Measurements from ENCODE around the gene MXD3. TPM values are rescaled to one million over a fixed set of nuclear protein-coding genes. Genes with fewer than 3 reads are reported as not detected.

MXD3 gene
- total RNA-seq, 1 experiment from 2014 or later: 37.6 TPM

DNA sequence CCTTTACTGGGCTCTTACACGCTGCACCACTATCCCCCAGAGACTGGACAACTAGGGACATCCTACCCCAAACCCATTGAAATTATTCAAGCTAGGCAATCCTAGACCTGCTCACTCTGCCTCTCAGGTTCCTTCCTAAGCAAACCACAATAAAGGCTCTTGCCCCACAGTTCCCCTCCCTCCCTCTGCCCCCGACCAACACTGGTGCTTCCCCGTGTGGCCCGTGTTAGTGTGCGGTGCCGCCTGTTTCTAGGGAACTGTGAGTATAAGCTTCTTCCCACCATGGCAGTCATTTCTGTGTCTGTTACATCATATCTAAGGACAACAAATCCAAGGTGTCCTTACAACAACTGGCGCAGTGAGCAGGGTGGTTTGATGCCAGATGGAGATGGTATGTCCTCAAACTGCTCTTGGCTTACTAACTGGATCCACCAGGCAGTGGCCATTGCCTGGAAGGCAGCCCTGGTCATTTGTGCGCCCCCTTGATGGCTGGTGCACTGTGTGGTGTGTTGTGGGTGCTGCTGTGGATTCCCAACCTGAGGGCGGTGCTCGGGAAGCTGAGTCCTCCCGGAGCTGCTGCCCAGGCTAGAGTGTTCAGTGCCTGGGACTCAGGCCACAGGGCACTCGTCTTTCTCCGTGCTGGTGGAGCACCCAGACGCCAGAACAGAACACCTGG, 8.4 kb upstream of the MXD3 start:
- DNase-seq: no peak
- no peaks in the 10 kb centered on the region for H3K27me3 ChIP-seq
- H3K27ac ChIP-seq: no peak overlapping the region
- no peak overlapping the region for H3K4me3 ChIP-seq
- no peaks in the 10 kb centered on the region for H3K4me1 ChIP-seq
- H3K36me3 ChIP-seq: no peaks in the 10 kb centered on the region
- H3K9me3 ChIP-seq (replicated peaks): no peaks in the 10 kb centered on the region

DNA sequence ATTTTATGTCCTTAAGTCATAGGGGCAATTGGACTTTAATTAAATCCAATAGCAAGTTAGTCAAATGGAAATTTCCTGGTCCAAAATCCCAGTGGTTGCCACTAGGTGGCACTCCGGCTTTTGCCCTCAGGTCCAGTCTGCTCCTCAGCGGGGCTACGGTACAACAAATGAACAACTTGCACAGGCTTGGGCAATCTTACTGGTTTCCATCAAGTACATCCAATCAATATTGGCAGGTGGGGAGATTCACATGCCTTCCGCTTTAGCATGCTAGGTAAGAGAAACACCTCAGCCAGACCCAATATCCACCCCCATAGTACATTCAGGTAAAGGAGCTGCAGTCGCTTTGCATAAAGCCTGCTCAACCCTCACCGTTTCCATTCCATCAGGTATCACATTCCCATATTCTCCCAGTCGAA, 6.3 kb upstream of the MXD3 start:
- no peaks in the 10 kb centered on the region for H3K36me3 ChIP-seq
- DNase-seq: peak; percentile 69 to 81
- no peaks in the 10 kb centered on the region for H3K27me3 ChIP-seq
- no peak overlapping the region for H3K27ac ChIP-seq
- no peak overlapping the region for H3K4me3 ChIP-seq
- no peaks in the 10 kb centered on the region for H3K9me3 ChIP-seq (replicated peaks)
- H3K4me1 ChIP-seq: no peaks in the 10 kb centered on the region

DNA sequence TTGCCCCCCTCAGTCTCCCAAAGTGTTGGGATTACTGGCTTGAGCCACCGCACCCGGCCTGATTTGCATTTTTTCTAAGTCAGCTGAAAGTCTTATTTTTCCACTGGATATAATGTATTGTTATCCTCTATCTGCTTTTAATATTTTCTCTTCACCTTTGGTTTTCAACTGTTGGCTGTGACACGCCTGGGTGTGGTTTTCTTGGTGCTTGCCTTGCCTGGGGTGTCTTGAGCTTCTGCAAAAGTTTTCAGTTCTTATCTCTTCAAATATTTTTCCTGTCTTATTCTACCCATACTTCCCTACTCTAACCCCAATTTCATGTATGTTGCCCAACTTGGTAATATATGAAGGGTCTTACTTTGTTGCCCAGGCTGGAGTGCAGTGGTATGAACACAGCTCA, 4.3 kb upstream of the MXD3 start:
- Histone ChIP-seq H3K9me3 (replicated peaks) (no peaks in the 10 kb centered on the region), H3K36me3 (no peaks in the 10 kb centered on the region), H3K27ac (no peak overlapping the region), H3K4me1 (no peaks in the 10 kb centered on the region), H3K4me3 (no peak overlapping the region), H3K27me3 (no peaks in the 10 kb centered on the region)
- no peak for DNase-seq

DNA sequence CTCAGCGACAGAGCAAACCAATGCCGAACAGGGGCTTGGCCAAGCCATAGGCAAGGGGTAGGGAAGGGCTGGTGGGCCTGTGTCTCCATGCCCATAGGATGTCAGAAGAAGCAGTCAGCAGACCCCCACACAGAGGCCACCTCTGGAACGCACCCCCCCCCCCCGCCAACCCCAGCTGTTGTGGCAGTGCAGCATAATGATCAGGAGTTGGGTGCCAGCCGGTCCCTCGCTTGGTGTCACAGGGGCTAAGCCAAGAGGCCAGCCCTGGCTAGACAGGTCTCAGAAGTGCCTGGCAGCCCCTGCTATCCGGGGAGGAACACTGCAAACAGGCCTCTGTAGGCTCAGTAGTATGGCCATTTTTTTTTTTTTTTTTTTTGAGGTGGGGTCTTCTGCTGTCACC, 3.7 kb upstream of the MXD3 start:
- no peak for DNase-seq
- Histone ChIP-seq H3K4me1 (peaks cover 4% of the 10 kb centered on the region), H3K4me3 (no peak overlapping the region)

DNA sequence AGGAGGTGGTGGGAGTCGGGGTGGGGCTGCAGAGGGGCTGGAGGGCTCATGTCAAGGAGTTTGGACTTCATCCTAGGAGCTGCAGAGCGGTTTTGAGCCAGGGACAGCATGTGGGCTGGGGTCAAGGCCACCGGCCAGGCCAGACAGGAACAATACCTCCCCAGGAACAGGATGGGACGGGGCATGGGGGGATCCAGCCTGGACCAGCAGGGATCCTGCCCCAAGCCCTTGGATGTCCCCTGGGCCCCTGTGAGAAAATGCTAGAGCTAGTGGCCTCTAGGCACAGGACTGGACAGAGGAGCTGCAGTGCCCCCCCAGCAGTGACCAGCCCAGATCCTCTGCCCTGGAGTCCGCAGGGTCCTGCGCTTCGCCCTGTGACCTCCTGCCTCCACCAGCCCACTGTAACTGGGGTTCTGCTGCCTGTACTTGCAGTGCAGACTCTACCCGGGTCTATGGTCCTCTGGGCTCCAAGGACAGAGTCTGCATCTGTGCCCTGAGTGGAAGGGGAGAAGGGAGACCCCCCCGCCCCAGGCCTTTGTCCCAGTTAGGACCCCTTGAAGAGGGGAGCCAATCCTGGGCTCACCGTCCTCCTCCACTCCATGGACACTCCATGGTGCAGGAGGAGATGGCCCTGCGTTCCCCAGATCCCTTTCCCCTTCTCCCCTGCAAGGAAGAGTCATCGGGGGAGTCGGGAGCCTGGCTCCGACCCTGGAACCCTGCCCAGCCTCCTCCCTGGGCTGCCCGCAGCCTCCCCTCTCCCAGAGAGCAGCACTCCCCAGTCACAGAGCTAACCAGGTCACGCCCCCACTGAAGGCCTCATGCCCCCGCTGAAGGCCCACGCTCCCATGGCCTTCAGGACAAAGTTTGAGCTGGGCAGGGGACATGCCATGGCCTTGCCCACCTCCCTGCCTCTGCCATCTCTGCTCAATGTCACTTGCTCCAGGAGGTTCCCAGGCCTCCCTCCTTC, 3.0 kb upstream of the MXD3 start:
- Histone ChIP-seq H3K9me3 (replicated peaks) (no peaks in the 10 kb centered on the region), H3K36me3 (peaks cover 6% of the 10 kb centered on the region; the same call in 1 of the 2 replicates), H3K27me3 (no peaks in the 10 kb centered on the region), H3K4me3 (no peak overlapping the region), H3K4me1 (peaks cover 11% of the 10 kb centered on the region), H3K27ac (no peak overlapping the region)
- DNase-seq: no peak

More for the DNA sequence above, 3.7 kb upstream of the MXD3 start:
- H3K27me3 ChIP-seq: no peaks in the 10 kb centered on the region
- H3K36me3 ChIP-seq: no peaks in the 10 kb centered on the region
- no peak overlapping the region for H3K27ac ChIP-seq
- H3K9me3 ChIP-seq (replicated peaks): no peaks in the 10 kb centered on the region

DNA sequence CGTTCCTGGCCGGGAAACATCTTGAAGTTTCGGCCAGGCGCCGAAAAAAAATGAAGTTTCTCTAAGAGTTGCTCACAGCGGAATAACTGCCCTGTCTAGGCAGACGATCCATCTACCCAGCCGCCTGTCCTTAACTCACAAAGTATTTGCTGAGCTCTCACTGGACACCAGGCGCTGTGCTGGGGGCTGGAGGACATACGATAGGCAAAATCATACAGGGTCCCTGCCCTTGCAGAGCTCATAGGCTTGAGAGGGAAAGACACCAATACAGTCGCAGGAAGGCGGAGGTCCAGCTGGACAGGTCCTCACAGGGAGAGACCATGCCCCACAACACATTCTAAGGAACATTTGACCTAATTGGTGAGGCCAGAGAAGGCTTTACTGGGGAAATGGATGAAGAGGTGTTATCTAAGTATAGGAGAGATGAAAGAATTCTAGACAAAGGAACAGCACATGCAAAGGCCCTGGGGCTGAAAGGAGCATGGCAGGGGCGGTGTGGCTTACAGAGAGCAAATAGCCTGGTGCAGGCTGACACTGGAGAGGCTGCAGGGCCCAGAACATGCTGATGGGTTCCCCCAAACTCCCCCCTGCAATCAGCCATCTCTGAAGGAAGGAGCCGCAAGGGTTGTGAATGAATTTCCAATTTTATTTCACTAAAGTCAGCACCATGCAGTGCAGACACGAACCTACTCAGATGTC, 2.0 kb upstream of the MXD3 start:
- no peaks in the 10 kb centered on the region for H3K9me3 ChIP-seq (replicated peaks)
- H3K4me1 ChIP-seq: peaks cover 11% of the 10 kb centered on the region
- peaks cover 9% of the 10 kb centered on the region; the same call in 1 of the 2 replicates for H3K36me3 ChIP-seq
- no peak overlapping the region for H3K27ac ChIP-seq
- H3K27me3 ChIP-seq: no peaks in the 10 kb centered on the region
- H3K4me3 ChIP-seq: no peak overlapping the region
- no peak for DNase-seq

DNA sequence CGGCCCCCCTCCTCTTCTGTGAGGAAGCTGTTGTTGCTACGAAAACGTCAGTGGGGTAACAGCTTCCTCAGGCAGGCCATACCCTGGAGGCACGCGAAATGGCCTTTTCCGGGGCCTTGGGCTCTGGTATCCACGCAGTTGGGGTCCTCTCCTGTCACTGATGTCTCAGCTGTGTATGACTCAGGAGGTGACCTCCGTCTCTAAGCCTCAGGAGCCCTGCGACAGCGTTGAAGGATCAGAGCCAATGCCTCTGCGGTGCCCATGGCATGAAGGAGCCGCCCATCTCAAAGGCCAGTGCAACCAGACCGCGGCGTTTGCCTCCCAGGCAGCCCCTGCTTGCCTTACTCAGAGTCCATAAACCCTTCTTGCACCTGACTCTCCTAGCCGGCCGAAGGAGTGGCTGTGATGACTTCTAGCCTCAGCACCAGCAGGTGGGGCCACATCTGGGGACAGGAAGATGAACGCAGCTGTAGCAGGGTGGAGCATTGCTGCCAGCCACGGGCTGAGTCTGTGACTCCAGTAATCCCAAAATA, 1.0 kb upstream of the MXD3 start:
- Histone ChIP-seq H3K9me3 (replicated peaks) (no peaks in the 10 kb centered on the region), H3K4me1 (peaks cover 11% of the 10 kb centered on the region), H3K4me3 (peak overlapping the region; percentile 98), H3K27ac (peak overlapping the region; percentile 93), H3K36me3 (peaks cover 9% of the 10 kb centered on the region; the same call in 1 of the 2 replicates), H3K27me3 (no peaks in the 10 kb centered on the region)
- DNase-seq: peak in 1 of 2 experiments; percentile 59

DNA sequence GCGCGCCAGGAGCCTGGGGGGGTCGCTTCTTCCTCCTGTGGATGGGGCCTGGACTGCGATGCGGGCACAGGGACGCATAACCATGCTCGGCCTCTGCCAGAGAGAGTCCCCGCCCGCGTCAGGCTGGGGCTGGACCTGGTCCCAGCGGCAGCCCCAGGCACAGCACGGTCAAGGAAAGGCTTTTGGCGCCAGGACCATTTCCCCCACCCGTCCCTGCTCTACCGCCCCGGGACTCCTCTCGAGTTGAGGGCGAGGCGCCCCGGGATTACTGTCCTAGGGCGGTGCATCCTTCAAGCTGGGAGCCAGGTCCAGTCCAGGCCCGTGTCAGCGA, 341 bp downstream of the MXD3 start:
- Histone ChIP-seq H3K4me3 (peak overlapping the region; percentile 98), H3K27ac (peak overlapping the region; percentile 93), H3K4me1 (peaks cover 11% of the 10 kb centered on the region), H3K9me3 (replicated peaks) (no peaks in the 10 kb centered on the region), H3K27me3 (no peaks in the 10 kb centered on the region), H3K36me3 (peaks cover 16% of the 10 kb centered on the region)
- DNase-seq: peak in 1 of 2 experiments; percentile 40

DNA sequence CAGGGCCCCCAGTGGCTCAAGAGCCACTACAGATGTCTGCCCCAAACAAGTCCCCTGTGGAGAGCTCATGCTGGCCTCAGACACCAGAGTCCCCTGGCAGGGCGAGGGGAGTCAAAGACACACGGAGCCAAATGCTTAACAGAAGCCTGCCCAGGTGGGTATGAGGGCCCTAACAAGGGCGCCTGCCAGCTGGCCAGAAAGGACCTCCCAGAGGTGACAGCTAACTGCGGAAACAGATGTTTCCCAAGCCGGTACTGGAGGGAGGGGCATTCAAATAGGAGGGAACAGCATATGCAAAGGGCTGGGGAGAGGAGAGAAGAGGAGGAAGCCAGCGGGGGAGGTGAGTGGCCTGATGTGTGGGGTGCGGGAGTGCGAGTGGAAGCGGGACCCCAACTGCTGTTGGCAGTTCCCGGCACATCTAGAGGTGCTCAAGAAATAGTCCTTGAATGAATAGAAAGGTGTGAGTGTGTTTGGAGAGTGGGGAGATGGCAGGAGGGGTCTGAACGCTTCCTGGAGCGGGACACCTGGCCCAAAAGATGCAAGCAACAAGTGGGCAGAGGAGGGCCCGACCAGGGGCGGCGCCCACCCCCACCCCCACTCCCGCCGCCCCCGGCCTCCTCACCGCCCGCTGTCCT, 824 bp downstream of the MXD3 start:
- peaks cover 21% of the 10 kb centered on the region for H3K36me3 ChIP-seq

DNA sequence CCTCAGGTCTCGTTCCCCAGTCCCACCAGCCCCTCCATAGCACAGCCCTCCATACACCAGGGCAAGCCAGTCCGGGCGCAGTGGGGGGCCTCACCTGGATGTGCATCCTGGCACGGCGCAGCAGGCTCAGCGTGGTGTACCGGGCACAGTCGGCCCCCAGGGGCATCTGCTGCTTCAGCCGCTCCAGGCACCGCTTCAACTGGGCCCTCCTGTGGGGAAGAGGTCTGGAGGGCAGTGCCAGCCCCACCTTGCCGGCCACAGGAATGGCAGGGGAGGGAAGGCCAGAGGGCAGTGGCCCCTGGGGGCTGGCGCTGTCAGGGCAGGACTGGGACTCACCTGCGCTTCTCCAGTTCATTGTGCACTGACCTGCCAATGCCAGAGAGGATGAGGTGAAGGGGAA, 1.4 kb downstream of the MXD3 start:
- H3K4me3 ChIP-seq: peak overlapping the region; percentile 98
- peaks cover 26% of the 10 kb centered on the region for H3K36me3 ChIP-seq
- H3K9me3 ChIP-seq (replicated peaks): no peaks in the 10 kb centered on the region
- no peaks in the 10 kb centered on the region for H3K27me3 ChIP-seq
- peaks cover 11% of the 10 kb centered on the region for H3K4me1 ChIP-seq
- H3K27ac ChIP-seq: no peak overlapping the region
- no peak for DNase-seq

More for the DNA sequence above, 824 bp downstream of the MXD3 start:
- no peaks in the 10 kb centered on the region for H3K9me3 ChIP-seq (replicated peaks)
- DNase-seq: peak; percentile 59 to 66
- no peaks in the 10 kb centered on the region for H3K27me3 ChIP-seq
- no peak overlapping the region; the same call in 1 of the 2 replicates for H3K27ac ChIP-seq
- peak overlapping the region; percentile 98 for H3K4me3 ChIP-seq
- H3K4me1 ChIP-seq: peaks cover 11% of the 10 kb centered on the region

DNA sequence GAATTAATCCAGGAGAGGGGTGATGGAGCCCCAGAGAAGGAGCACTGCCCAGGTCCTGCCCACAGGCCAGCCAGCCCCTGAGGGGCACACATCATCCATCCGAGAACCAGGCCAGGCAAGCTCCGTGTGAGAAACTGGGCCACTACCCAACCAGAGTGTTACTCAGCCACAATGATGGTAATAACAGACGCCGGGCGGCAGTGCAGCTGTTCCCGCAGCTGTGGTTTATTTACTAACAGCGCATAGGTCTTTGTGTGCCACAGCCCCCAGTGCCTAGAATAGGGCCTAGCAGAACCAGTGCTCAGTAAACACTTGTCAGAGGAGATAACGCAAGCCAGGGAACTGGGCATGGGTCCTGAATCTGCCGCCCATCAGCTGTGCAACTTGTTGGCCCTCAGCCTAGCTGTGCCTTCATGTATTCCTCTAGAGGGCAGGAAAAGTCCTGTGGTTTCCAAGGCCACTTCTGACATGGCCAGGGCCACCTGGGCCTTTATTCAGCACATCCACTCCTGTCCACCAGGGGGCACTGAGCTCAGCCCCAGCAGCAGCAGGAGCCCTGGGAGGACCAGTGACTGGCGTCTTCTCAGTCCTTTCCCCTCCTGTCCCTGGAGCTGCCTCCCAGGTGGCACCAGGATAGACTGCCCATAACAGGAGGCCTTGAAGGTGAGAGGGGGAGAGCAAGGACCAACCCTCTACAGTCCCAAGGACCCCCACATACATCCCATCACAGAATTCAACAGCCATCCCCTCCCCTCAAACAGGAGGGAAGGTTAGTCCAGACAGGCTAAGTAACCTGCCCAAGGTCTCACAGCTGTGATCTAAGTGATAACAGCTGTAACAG, 2.1 kb downstream of the MXD3 start:
- Histone ChIP-seq H3K9me3 (replicated peaks) (no peaks in the 10 kb centered on the region), H3K27me3 (no peaks in the 10 kb centered on the region), H3K4me3 (no peak overlapping the region), H3K4me1 (peaks cover 11% of the 10 kb centered on the region), H3K36me3 (peaks cover 29% of the 10 kb centered on the region), H3K27ac (0 out of 2 replicates have a peak overlapping the region, but pooled peaks have one; percentile 1)
- DNase-seq: peak; percentile 72 to 85

DNA sequence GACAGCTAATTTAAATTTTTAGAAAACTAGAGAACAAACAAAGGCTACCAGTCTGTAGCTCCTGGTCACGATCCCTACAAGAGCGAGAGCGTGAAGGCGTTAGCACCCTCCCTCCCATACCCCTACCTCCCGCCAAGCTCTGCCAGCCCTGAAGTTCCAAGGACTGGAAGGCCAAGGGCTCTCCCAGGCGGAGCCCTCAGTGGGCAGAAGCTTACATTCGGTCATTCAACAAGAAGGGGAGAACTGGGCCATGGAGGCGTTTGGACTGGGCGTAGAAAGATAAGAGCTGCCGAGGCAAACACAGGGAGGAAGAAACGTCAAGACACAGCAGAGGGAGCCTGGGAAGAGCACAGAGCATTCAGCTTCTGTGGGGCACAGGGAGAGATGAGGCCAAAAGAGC, 3.0 kb downstream of the MXD3 start:
- H3K4me1 ChIP-seq: peaks cover 11% of the 10 kb centered on the region
- no peak for DNase-seq
- no peak overlapping the region for H3K27ac ChIP-seq
- no peaks in the 10 kb centered on the region for H3K27me3 ChIP-seq
- peaks cover 29% of the 10 kb centered on the region for H3K36me3 ChIP-seq
- no peak overlapping the region for H3K4me3 ChIP-seq
- H3K9me3 ChIP-seq (replicated peaks): no peaks in the 10 kb centered on the region

DNA sequence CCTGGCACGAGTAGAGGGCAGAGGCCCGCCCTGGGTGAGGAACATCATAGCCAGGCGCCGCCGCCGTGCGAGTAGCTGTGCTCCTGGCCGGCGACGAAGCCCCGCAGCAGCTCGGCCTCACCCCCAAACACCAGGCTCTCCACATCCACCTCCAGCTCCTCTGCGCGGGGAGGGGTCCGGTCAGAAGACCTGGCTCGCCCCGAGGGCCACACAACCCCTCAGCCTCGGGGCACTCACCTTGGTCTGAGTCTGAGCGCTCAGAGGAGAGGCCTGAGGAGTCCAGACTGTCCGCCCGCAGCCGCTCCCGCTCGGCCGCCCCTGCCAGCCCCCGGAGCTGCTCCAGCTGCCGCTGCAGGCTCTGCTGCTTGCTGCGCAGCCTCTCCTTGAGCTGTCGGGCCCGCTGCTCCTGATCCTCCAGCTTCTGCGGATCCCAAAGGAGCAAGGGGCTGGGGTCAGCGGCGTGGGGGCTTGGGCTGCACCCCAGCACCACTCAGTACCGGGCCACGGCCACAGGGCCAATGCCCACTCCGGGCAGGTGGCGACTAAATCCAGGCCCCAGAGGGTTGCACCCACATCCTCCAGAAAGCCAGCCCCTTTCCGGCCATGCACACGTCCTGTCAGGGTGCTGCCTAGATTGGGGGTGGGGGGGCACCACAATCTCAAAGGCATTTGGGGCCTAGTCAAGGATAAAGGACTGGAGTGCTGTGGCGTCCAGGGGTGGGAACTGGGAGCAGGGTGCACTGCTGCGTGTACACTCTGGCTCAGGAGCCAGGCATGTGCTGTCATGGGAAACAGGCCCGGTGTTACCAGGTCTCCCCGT, 3.9 kb downstream of the MXD3 start:
- DNase-seq: no peak
- Histone ChIP-seq H3K27me3 (no peaks in the 10 kb centered on the region), H3K9me3 (replicated peaks) (no peaks in the 10 kb centered on the region), H3K4me1 (peaks cover 11% of the 10 kb centered on the region), H3K4me3 (no peak overlapping the region), H3K36me3 (peaks cover 29% of the 10 kb centered on the region), H3K27ac (no peak overlapping the region)
